Non-pigmented ciliary epithelial cell (primary cell): ENCODE measurements around the gene UTP11.

Experiments
- DNase-seq: peaks from one replicate; pipeline ENCODE4 v3.0.0-alpha.2; 2010; ENCODE audit warnings: low read depth

Gene UTP11

GRCh38 chr1:38071312-38072256 is 59.0 kb downstream of the UTP11 start:
- no peak for DNase-seq

- no peak for DNase-seq
Observed at GRCh38 chr1:38072858-38073257, 60.3 kb downstream of the UTP11 start.

DNA sequence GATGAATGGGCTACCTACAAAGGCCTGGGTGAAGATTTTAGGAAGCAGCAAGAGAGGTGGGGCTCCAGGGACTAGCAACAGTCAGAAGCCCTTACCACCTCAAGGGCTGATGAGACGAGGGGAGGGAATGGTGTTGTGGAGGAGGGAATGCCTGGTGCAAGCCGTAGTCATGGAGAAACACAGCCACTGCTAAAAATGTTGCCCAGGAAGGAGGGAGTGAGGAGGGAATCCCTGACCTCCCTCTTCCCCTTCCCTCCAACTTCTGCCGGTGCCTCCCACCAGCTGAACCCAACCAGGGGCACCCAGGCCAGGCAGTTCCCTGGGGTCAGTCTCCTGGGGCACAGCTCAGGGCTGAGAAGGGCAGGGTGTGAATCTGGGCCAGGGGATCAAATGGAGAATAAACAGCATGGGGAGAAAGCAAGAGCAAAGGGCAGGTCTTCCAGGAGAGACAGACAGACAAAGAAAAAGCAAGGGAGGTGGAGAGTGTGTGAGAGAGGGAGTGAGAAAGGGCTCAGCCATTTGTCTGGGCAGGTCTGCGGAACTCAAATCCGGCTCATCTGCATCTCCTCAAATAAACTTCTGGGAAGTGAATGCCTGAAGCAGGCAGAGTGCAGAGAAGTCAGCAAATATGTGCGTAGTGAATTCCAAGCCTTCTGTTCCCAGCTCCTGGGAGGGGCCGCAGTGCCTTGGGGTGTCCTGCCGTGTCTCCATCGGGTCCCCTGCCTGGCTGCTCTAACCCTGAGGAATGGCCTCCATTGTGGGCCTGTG is 61.2 kb downstream of the UTP11 start:
- no peak for DNase-seq

- DNase-seq = no peak
Observed at GRCh38 chr1:38074302-38074677, 61.8 kb downstream of the UTP11 start.
